ENCODE results near the gene PRKN. TPM values are rescaled to one million over a fixed set of nuclear protein-coding genes. Genes with fewer than 3 reads are reported as not detected.

The PRKN gene
- total RNA-seq, 2 experiments from 2014 or later: 0.82 to 1.00 TPM

GRCh38 chr6:162014069-162014811 is 713.3 kb downstream of the PRKN start:
- peaks cover 12% of the 10 kb centered on the region for H3K9me3 Mint-ChIP-seq
- H3K4me3 Mint-ChIP-seq: no peak overlapping the region
- ChIA-PET CTCF (no interaction called here), POLR2A (no interaction called here)
- intact Hi-C loops (cut with micrococcal nuclease): no loop called here
- no peak overlapping the region for H3K27ac Mint-ChIP-seq
- no peak for DNase-seq
- no peaks in the 10 kb centered on the region for H3K36me3 Mint-ChIP-seq
- H3K4me1 Mint-ChIP-seq (ENCODE audit: low read depth): no peaks in the 10 kb centered on the region
- H3K27me3 Mint-ChIP-seq: no peaks in the 10 kb centered on the region

DNA sequence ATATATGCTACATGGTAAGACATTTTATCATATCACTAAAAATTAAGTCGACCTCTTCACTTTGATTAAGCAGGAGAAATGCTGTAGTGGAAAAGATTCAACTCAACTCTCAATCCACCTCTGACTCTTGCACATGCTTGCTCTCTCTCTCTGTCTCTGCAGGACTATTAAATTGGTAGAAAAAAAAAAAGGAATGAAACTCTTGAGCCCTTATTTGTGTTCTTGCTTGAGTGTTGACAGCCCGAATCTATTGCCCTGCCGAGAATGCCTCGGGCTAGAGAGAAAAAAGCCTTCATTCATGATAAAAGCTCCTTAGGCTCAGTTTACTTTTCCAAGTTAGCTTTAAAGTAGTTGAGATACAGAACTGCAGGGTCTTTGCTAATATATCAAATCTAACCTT is 722.2 kb downstream of the PRKN start:
- H3K36me3 Mint-ChIP-seq: no peaks in the 10 kb centered on the region
- H3K4me1 Mint-ChIP-seq (ENCODE audit: low read depth): no peaks in the 10 kb centered on the region
- no peak for DNase-seq
- H3K4me3 Mint-ChIP-seq: no peak overlapping the region
- H3K27ac Mint-ChIP-seq: no peak overlapping the region
- H3K9me3 Mint-ChIP-seq: peaks cover 23% of the 10 kb centered on the region
- intact Hi-C loops (cut with micrococcal nuclease): no loop called here
- H3K27me3 Mint-ChIP-seq: no peaks in the 10 kb centered on the region
- ChIA-PET CTCF (no interaction called here), POLR2A (no interaction called here)

- peaks cover 48% of the 10 kb centered on the region for H3K9me3 Mint-ChIP-seq
- POLR2A ChIA-PET: no interaction called here
- CTCF ChIA-PET: no interaction called here
- no peak for DNase-seq
- H3K4me1 Mint-ChIP-seq (ENCODE audit: low read depth): no peaks in the 10 kb centered on the region
- H3K27me3 Mint-ChIP-seq: no peaks in the 10 kb centered on the region
- H3K27ac Mint-ChIP-seq: no peak overlapping the region
- intact Hi-C loops (cut with micrococcal nuclease): no loop called here
- H3K36me3 Mint-ChIP-seq: no peaks in the 10 kb centered on the region
- H3K4me3 Mint-ChIP-seq: no peak overlapping the region
These were observed 730.8 kb downstream of the PRKN start for GRCh38 chr6:161996783-161997182.

DNA sequence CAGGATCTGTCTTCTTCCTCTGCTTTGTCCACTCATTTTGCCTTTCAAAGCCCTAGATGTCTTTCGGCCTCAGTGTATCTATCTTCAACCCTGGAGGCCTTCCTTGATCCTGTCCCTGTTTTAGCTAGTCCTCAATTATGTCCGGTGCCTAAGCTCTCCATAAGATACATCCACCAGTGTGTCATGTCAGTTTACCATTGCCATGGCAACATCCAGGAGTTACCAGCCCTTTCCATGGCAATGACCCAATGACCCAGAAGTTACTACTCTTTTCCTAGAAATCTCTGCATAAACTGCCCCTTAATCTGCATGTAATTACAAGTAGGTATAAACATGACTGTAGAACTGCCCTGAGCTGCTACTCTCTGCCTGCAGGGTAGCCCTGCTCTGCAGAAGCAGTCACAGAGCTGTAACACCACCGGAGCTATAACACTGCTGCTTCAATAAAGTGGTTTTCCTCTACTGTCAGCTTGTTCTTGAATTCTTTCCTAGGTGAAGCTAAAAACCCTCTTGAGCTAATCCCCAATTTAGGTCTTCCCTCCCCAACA is 741.6 kb downstream of the PRKN start:
- H3K27me3 Mint-ChIP-seq: no peaks in the 10 kb centered on the region
- peaks cover 22% of the 10 kb centered on the region for H3K9me3 Mint-ChIP-seq
- intact Hi-C loops (cut with micrococcal nuclease): no loop called here
- no peaks in the 10 kb centered on the region for H3K4me1 Mint-ChIP-seq (ENCODE audit: low read depth)
- POLR2A ChIA-PET: no interaction called here
- no peaks in the 10 kb centered on the region for H3K36me3 Mint-ChIP-seq
- CTCF ChIA-PET: no interaction called here
- H3K27ac Mint-ChIP-seq: no peak overlapping the region
- no peak overlapping the region for H3K4me3 Mint-ChIP-seq
- DNase-seq: no peak

GRCh38 chr6:161984713-161985112 is 742.9 kb downstream of the PRKN start:
- POLR2A ChIA-PET: no interaction called here
- peaks cover 11% of the 10 kb centered on the region for H3K9me3 Mint-ChIP-seq
- H3K27me3 Mint-ChIP-seq: no peaks in the 10 kb centered on the region
- no peak for DNase-seq
- no peak overlapping the region for H3K27ac Mint-ChIP-seq
- intact Hi-C loops (cut with micrococcal nuclease): no loop called here
- no peak overlapping the region for H3K4me3 Mint-ChIP-seq
- no peaks in the 10 kb centered on the region for H3K4me1 Mint-ChIP-seq (ENCODE audit: low read depth)
- CTCF ChIA-PET: no interaction called here
- no peaks in the 10 kb centered on the region for H3K36me3 Mint-ChIP-seq

DNA sequence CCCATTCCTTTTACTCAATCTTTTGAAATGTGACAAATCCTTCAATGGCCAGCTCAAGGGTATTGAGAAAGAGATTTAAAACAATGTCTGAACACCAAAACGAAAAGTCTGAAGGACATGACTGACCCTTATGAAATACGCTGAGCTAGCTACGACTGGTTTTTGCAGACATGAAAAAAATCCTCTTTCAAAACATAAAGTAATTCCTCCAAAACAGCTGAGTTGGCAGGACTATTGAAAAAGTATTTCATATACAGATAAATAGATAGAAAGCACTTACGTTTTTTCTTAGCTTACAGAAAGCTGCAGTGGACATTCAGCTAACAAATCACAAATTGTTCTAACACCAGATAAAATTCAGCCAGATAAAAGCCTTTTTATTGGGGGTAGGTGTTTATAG is 751.0 kb downstream of the PRKN start:
- DNase-seq: no peak
- intact Hi-C loops (cut with micrococcal nuclease): no loop called here
- H3K4me3 Mint-ChIP-seq: no peak overlapping the region
- ChIA-PET CTCF (no interaction called here), POLR2A (no interaction called here)
- no peaks in the 10 kb centered on the region for H3K4me1 Mint-ChIP-seq (ENCODE audit: low read depth)
- no peak overlapping the region for H3K27ac Mint-ChIP-seq
- H3K9me3 Mint-ChIP-seq: peaks cover 2% of the 10 kb centered on the region
- peaks cover 4% of the 10 kb centered on the region for H3K36me3 Mint-ChIP-seq
- no peaks in the 10 kb centered on the region for H3K27me3 Mint-ChIP-seq

DNA sequence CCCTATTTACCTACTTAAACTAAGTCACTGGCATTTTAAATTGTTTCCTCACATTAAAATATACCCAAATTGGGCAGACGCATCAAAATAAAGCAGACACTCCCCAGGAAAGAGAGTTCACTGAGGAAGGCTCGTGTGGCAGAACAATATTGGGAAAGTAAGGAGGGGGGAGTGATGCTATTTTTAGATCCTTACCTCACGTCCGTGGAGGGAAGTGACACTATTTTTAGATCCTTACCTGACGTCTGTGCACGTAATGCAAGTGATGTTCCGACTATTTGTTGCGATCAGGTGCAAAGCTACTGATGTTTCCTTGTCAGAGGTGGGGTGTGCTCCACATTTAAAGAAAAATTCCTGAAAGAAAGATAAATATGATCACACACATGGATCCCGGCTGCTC is 754.5 kb downstream of the PRKN start:
- CTCF ChIA-PET: no interaction called here
- Mint-ChIP-seq H3K4me1 (ENCODE audit: low read depth) (no peaks in the 10 kb centered on the region), H3K27ac (no peak overlapping the region)

GRCh38 chr6:161971043-161971442 is 756.5 kb downstream of the PRKN start:
- CTCF ChIA-PET: no interaction called here
- POLR2A ChIA-PET: no interaction called here
- H3K4me3 Mint-ChIP-seq: no peak overlapping the region
- H3K9me3 Mint-ChIP-seq: no peaks in the 10 kb centered on the region
- peaks cover 4% of the 10 kb centered on the region for H3K36me3 Mint-ChIP-seq
- no peak for DNase-seq
- H3K27me3 Mint-ChIP-seq: no peaks in the 10 kb centered on the region
- no peaks in the 10 kb centered on the region for H3K4me1 Mint-ChIP-seq (ENCODE audit: low read depth)
- H3K27ac Mint-ChIP-seq: no peak overlapping the region
- intact Hi-C loops (cut with micrococcal nuclease): no loop called here

More for the DNA sequence above, 754.5 kb downstream of the PRKN start:
- POLR2A ChIA-PET: no interaction called here
- Mint-ChIP-seq H3K4me3 (no peak overlapping the region), H3K9me3 (no peaks in the 10 kb centered on the region), H3K27me3 (no peaks in the 10 kb centered on the region), H3K36me3 (peaks cover 4% of the 10 kb centered on the region)
- no peak for DNase-seq
- intact Hi-C loops (cut with micrococcal nuclease): no loop called here

- CTCF ChIA-PET: no interaction called here
- intact Hi-C loops (cut with micrococcal nuclease): no loop called here
- no peak overlapping the region for H3K27ac Mint-ChIP-seq
- DNase-seq: no peak
- POLR2A ChIA-PET: no interaction called here
- H3K4me3 Mint-ChIP-seq: no peak overlapping the region
- no peaks in the 10 kb centered on the region for H3K27me3 Mint-ChIP-seq
- H3K4me1 Mint-ChIP-seq (ENCODE audit: low read depth): no peaks in the 10 kb centered on the region
- H3K9me3 Mint-ChIP-seq: no peaks in the 10 kb centered on the region
- H3K36me3 Mint-ChIP-seq: no peaks in the 10 kb centered on the region
These were observed 763.8 kb downstream of the PRKN start for GRCh38 chr6:161963634-161964234.

DNA sequence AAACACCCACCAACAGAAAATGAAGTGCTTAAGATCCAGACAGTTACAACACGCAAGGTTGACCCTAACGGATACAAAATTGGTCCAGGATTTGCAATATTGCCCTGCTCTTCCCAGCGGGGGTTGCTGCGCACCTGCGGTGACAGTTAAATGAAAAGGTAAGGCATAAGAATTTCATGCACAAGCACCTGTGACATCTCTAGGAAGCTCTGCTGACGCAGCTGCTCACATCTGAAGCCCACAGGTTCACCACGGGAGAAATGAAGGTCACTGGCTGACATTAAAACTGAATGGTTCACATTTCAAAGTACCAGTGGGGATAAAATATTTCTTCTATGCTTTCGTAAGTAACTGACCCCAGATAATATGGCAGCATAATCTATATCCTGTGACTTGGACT is 764.4 kb downstream of the PRKN start:
- ChIA-PET POLR2A (no interaction called here), CTCF (no interaction called here)
- no peaks in the 10 kb centered on the region for H3K9me3 Mint-ChIP-seq
- H3K4me1 Mint-ChIP-seq (ENCODE audit: low read depth): no peaks in the 10 kb centered on the region
- H3K4me3 Mint-ChIP-seq: no peak overlapping the region
- no peaks in the 10 kb centered on the region for H3K36me3 Mint-ChIP-seq
- intact Hi-C loops (cut with micrococcal nuclease): no loop called here
- no peaks in the 10 kb centered on the region for H3K27me3 Mint-ChIP-seq
- no peak for DNase-seq
- no peak overlapping the region for H3K27ac Mint-ChIP-seq

DNA sequence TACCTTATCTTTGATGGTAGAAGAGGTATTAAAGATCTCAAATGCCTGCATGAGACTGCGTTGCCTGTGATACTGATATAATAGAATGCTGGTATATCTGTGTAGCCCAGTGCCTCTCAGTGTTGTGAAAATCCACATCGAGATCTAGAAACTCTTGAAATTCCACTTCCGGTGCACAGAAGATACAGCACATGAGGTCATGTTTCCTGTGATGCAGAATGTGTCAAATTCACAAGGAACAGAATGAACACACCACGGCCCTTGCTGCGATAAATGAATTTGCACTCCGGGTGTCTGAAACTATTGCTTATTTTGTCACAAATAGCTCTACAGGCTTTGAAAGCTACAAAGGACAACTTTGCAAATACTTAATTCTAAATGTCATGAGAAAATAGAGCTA is 765.8 kb downstream of the PRKN start:
- no peaks in the 10 kb centered on the region for H3K27me3 Mint-ChIP-seq
- no peaks in the 10 kb centered on the region for H3K36me3 Mint-ChIP-seq
- H3K4me3 Mint-ChIP-seq: no peak overlapping the region
- no peak overlapping the region for H3K27ac Mint-ChIP-seq
- no peaks in the 10 kb centered on the region for H3K9me3 Mint-ChIP-seq
- POLR2A ChIA-PET: no interaction called here
- H3K4me1 Mint-ChIP-seq (ENCODE audit: low read depth): no peaks in the 10 kb centered on the region
- intact Hi-C loops (cut with micrococcal nuclease): no loop called here
- CTCF ChIA-PET: no interaction called here
- DNase-seq: no peak

GRCh38 chr6:161961046-161961445 is 766.5 kb downstream of the PRKN start:
- POLR2A ChIA-PET: no interaction called here
- CTCF ChIA-PET: no interaction called here
- DNase-seq: no peak
- Mint-ChIP-seq H3K36me3 (no peaks in the 10 kb centered on the region), H3K4me3 (no peak overlapping the region), H3K4me1 (ENCODE audit: low read depth) (no peaks in the 10 kb centered on the region), H3K27ac (no peak overlapping the region), H3K9me3 (no peaks in the 10 kb centered on the region), H3K27me3 (no peaks in the 10 kb centered on the region)
- intact Hi-C loops (cut with micrococcal nuclease): no loop called here

DNA sequence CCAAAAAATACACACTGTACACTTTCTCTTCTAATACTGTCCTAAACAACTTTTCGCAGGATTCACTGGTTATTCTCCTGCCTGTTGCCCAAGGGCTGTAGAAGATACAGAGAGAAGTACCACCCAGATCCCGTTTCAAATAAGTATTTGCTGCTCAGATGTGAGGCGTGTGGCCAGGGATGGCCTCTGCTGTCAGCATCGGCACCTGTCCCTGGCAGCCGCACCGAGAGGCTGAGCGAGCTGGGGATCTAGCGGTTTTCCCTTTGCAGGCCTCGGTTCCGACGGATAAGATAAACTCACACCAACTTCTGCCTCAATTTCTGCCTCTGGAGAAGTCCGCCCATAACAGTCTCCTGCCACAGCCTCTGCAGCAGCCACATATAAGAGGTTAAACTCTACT is 768.5 kb downstream of the PRKN start:
- H3K27me3 Mint-ChIP-seq: no peaks in the 10 kb centered on the region
- H3K27ac Mint-ChIP-seq: no peak overlapping the region

More for the DNA sequence above, 768.5 kb downstream of the PRKN start:
- intact Hi-C loops (cut with micrococcal nuclease): no loop called here
- H3K4me1 Mint-ChIP-seq (ENCODE audit: low read depth): no peaks in the 10 kb centered on the region
- no peak overlapping the region for H3K4me3 Mint-ChIP-seq
- ChIA-PET CTCF (no interaction called here), POLR2A (no interaction called here)
- no peak for DNase-seq
- H3K36me3 Mint-ChIP-seq: no peaks in the 10 kb centered on the region
- no peaks in the 10 kb centered on the region for H3K9me3 Mint-ChIP-seq

Measured in activated CD4-positive, alpha-beta memory T cell treated with anti-CD3 and anti-CD28 coated beads for 36 hours (primary cell).